Renal pelvis (tissue), 4 donors: Measurements from ENCODE around the gene PLA2G4F. TPM values are rescaled to one million over a fixed set of nuclear protein-coding genes. Genes with fewer than 3 reads are reported as not detected.
"Not testable (repeated sequence)": the region's sequence is repeated elsewhere in the genome, so short reads cannot be mapped to it uniquely, and the experiment has no call there.

Source experiments
- DNase-seq: peaks from one replicate; pipeline ENCODE4 v3.0.0-alpha.2; 2013
- polyA plus RNA-seq, 3 donors: library from polyadenylated mRNA; unstranded; fragments of 120-200 nt; gene quantifications; one replicate each; pipeline ENCODE4 v1.2.1, GENCODE V29; 2013; ENCODE audit not compliant: insufficient read length in 3 of 3

Gene PLA2G4F
- polyA plus RNA-seq, 3 donors: 24.5 to 37.4 (median 35.3) TPM

- DNase-seq: no peak
Measured at GRCh38 chr15:42101861-42102260, 54.6 kb downstream of the PLA2G4F start.

DNA sequence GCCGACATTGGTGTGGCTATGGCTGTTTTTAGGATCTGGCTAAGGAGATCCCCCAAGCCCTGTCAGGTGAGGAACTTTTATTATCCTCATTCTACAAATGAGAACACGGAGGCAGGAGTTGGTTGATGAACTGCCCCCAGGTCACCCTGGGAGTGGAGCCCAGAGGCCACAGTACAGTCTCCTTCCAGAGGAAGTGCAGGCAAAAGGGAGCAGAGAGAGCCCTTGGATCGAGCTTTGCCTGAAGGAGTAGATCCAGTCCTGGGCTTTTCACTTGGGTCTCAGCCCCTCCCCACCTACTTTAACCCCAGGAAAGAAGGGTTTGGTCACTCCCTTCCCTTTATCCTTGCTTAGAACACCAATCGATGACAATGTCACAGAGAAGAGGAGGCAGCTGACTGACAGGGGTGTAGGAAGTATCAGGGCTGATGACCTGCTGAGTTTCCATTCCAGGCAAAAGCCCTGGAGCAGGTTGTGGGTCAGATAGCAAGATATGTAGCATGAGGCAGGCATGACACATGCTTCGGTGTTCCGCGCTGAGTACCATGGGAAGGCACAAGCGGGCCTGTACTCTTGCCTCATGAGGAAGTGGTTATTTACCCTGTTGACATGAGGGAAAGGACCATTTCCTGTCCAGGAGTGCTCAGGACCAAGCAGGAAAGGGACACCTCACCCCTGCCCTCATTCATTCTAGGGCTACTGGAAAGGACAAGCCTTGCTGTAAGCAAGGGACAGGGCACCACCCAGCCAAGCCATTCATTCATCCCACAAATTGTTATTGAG lies 56.2 kb downstream of the PLA2G4F start:
- DNase-seq: no peak

GRCh38 chr15:42097018-42097417 lies 59.4 kb downstream of the PLA2G4F start:
- no peak for DNase-seq

DNA sequence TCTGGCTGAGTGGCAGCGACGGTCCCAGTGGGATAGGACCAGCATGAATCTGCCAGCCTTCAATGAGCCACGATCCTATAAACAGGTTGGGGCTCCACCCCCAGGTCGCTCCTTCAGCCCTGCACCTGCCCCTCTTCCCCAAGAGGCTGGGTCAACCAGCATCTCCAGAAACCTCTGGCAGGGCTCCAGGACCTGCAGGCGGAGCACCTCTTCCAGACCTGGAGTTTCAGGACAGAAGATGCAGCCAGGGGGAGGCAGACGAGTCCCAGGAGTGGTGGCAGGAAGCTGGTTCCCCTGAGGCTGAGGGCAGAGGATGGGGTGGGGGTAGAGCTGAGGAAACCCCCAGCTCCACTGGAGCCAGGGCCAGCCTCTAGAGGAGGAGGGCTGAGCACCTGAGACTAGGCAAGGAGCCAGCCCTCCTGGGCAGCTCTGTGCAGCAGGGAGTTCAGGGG lies 61.9 kb downstream of the PLA2G4F start, which contains the start of gene PLA2G4D:
Gene PLA2G4D, minus strand, starts transcription at position 51 of the 452 bp plus-strand sequence. CDS start 103 bp downstream, outside the sequence.
- no peak for DNase-seq

- no peak for DNase-seq
Measured at GRCh38 chr15:42093966-42094365, 62.5 kb downstream of the PLA2G4F start.

DNA sequence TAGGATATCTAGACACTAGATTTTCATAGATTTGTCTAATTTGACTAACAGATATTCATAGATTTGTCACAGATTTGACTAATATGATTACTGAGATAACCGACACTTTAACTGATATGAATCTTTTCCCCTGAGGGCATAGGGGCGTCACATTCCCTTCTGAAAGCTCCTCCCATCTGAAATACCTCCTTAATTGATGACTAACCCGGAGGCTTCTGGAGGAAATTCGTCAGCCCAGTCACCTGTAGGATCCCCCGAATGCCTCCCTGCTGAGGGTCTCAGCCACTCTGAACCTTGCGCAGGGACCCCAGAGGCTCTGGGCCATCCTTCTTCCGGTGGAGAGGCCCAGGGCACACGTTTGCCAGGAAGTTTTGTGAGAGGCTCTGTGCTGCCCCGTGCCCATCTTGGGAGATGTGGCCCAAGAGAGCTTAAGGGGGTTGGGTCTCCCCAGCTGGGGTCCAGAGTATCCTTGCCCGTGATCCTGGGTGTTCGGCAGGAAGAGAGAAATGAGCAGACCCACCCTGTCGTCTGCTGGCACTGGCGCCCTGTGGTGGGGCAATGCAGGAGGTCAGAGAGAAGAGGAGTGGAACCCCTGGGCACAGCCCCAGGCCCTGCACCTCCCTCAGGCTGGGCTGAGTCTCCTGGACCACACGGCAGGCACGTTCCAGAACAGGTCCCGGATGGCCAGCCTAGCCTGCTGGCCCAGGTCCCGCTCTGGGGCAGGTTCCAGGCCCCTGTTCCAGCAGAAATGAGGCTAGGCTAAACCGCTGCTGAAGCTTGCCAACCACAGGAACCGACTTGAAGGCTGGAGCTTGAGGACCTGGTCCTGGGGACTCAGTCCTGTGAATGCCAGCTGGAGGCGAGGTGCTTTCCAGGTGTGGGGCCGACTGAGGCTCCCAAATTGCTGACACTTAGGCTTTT lies 63.8 kb downstream of the PLA2G4F start:
- DNase-seq: no peak

DNA sequence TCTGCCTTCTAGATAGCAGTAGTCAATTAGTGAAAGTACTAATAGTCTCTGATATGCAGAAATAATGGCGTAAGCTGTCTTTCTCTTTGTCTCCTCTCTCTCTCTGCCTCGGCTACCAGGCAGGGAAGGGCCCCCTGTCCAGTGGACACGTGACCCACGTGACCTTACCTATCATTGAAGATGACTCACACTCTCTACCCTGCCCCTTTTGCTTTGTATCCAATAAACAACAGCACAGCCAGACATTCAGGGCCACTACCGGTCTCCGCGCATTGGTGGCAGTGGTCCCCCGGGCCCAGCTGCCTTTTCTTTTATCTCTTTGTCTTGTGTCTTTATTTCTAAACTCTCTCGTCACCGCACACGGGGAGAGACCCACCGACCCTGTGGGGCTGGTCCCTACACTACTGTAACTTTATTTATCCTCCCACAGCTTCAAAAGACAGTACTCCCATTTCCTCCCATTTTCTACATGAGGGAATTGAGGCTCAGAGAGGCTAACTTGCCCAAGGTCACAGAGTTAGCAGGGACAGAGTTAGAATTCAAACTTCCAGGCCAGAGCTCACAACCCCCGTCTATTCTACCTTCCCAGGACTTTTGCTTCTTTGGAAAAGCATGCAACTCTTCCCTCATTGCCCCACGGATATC lies 64.6 kb downstream of the PLA2G4F start:
- not testable (repeated sequence) for DNase-seq

GRCh38 chr15:42090781-42091180 lies 65.7 kb downstream of the PLA2G4F start:
- DNase-seq: no peak

DNA sequence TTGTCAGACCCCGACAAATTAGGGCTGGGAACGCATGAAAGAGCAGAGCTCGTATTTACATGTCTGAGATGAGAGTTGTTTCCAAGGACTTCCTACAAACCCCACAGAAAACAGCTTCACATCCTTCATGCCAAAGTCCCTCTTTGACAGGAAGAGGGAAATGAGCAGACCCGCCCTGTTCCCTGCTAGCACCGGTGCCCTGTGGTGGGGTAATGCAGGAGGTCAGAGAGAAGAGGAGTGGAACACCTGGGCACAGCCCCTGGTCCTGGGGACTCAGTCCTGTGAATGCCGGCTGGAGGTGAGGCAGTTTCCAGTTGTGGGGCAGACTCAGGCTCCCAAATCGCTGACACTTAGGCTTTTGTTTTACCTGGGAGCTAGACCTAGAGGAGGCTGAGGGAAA lies 66.1 kb downstream of the PLA2G4F start:
- DNase-seq: no peak

DNA sequence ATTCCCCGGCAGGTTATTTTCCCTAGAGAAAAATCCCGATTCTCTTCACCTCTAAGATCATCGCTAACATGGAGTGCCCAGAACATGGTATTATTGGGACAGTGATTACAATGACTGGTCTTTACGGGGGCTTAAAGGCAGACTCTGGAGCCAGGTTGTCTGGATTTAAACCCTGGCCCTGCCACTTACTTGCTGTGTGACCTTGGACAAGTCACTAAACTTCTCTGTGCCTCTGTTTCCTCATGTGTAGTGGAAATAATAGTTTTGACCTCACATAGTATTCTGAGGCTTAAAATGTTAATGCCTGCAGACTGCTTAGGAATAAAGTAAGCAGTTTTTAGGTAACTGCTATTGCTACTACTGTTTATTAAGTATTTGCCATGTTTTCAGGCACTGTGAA lies 66.5 kb downstream of the PLA2G4F start:
- DNase-seq: no peak

Other genes with a start within 250 kb of the PLA2G4F start
- gene EHD4, start 184.1 kb downstream of the PLA2G4F start, polyA plus RNA-seq: 10 to 100 TPM; 16.8 to 18.7 (median 17.5) TPM
- under 1 TPM in 1 of 3 donors, not detected in 2; 0.04 TPM for gene PLA2G4E, start 135.6 kb downstream of the PLA2G4F start, polyA plus RNA-seq
- gene PLA2G4D, start 62.1 kb downstream of the PLA2G4F start, polyA plus RNA-seq: under 1 TPM; 0.04 to 0.22 (median 0.07) TPM
- 10 to 100 TPM; 58.1 to 88.5 (median 83.8) TPM for gene VPS39, start 51.7 kb upstream of the PLA2G4F start, polyA plus RNA-seq
- 10 to 100 TPM; 23.8 to 32.4 (median 30.1) TPM for gene GANC, start 116.6 kb upstream of the PLA2G4F start, polyA plus RNA-seq
- 10 to 100 TPM; 47.7 to 55.5 (median 55.2) TPM for gene TMEM87A, start 116.8 kb upstream of the PLA2G4F start, polyA plus RNA-seq
- 10 to 100 TPM; 28.7 to 37.7 (median 33.0) TPM for gene CAPN3, start 202.9 kb upstream of the PLA2G4F start, polyA plus RNA-seq